HG03558 (cell line): ENCODE measurements around the gene MLH3.

Experiments
- ATAC-seq: cut with Tn5 transposase; IDR thresholded peaks from one replicate; pipeline ENCODE4 v1.9.1; 2021; ENCODE audit warnings: moderate number of reproducible peaks; ENCODE audit not compliant: unreplicated experiment; ENCODE audit errors: extremely low read depth

MLH3 gene

GRCh38 chr14:75040959-75041358, 10.3 kb downstream of the MLH3 start:
- no peak for ATAC-seq

GRCh38 chr14:75040507-75040906, 10.8 kb downstream of the MLH3 start:
- ATAC-seq = no peak

- ATAC-seq = no peak
These were observed 18.3 kb downstream of the MLH3 start for GRCh38 chr14:75032939-75033338.

DNA sequence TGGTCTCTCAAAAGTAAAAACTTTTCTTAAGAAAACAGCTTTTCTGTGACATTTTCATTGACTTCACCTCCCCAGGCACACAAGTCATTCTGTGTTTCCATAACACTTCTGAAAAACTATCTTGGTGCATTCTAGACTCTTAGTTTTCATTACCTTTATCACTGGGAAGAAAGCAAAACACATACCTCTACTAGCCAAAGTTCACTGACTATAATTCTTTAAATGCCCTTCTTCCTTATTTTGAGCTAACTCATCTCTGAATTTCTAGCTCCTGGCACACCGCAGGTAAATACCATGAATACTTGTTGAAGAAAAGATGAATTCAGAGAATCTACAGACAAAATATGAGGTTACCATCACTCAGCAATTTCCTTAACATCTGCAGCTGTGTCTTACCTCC, 21.1 kb downstream of the MLH3 start:
- ATAC-seq = no peak

GRCh38 chr14:75025876-75026275, 25.4 kb downstream of the MLH3 start:
- no peak for ATAC-seq

- no peak for ATAC-seq
These were observed 26.2 kb downstream of the MLH3 start for GRCh38 chr14:75025082-75025481.

GRCh38 chr14:75023108-75023507, 28.2 kb downstream of the MLH3 start:
- no peak for ATAC-seq

DNA sequence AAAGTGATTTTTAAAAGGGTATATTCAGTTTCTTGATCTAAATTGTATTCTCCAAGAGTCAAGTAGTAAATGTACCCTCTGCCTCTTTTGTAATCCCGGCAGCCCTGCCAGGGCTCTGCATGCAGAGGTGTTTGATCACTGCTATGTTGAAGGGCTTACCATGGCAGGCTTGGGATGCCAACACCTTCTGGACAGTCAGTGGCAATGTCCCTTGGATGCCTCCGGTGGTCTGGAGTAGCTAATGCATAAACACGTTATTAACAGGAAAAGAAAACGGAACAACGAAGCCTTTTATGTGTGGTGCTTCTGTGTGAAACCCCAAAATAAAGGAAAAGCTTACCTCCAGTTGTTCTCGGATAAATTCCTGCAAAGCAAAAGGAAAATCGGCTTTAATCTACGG, 28.6 kb downstream of the MLH3 start:
- ATAC-seq = no peak

DNA sequence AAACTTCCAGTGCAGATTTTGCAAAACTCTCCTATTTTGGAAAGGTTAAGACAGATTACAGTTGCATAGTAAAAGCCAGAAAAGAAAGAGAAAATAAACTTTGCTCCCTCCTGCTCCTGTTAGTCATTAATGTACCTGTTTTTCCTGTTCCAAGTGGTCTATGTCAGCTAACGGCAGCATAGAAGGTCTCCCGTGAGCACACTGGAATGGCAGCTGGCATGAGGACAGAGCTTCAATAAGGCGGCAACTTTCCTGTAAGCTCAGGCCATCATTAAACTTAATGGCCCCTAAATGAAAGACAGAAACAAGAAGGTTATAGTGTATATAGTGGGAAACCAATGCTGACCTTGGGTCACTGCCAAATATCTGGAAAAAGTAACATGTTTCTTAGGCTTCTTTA, 32.6 kb downstream of the MLH3 start:
- ATAC-seq = no peak

DNA sequence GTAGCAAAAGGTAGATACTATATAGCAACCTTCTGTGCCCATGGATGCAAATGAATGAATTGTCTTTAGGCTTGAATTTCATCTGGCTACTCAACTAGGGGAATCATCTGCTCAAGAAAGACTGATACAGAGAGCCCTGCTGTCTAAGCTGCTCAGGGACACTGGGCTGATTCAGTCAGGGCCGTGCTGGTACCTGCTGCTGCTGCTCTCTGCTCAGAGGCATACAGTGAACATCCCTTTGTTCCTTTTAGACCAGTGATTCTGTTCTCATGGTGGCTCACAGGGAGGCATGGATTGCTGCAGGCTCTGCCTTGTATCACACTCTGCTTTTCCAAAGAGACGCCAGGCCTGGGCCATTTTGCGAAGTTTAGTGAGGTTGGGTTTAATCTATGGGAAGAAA, 34.5 kb downstream of the MLH3 start:
- ATAC-seq = no peak

- ATAC-seq = no peak
These were observed 35.8 kb downstream of the MLH3 start for GRCh38 chr14:75015496-75015895.

DNA sequence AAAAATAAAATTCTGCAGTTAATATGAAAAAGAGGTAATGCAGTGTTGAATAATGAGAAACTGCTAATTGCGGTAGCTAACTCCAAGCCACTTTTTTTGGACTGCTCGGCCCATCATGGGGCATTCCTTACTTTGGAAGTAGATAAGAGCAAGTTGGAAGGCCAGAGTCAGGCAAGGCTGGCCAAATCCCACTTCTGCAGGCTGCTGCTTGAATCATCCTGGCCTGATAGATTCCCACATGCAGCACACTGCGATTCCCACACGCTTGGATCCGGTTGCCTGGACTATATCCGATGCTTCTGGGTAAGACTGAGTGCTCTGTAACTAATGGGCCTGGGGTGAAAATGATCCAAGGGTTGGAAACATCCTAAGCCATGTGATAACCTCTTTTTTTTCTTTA, 38.0 kb downstream of the MLH3 start:
- no peak for ATAC-seq

GRCh38 chr14:75011356-75011994, 39.8 kb downstream of the MLH3 start:
- ATAC-seq = no peak

GRCh38 chr14:75010472-75011093, 40.7 kb downstream of the MLH3 start:
- no peak for ATAC-seq

GRCh38 chr14:75009176-75009575, 42.1 kb downstream of the MLH3 start:
- no peak for ATAC-seq

DNA sequence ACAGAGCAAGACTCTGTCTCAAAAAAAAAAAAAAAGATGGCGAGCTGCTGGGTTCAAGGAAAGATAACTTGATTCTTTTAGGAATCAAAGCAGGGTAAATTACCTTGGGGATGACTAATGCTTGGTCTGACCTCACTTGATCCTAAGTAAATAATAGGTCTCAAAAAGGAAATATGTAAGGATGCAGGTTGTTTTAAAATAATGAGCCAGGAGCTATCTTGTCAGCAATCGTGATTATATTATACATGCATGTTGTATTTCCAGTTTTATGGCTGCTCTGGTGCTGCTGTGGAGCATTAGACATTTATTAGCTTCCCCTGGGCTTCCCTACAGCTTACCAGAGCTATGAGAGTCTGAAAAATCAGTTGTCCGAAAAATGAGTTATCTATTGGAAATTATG, 45.9 kb downstream of the MLH3 start:
- no peak for ATAC-seq

DNA sequence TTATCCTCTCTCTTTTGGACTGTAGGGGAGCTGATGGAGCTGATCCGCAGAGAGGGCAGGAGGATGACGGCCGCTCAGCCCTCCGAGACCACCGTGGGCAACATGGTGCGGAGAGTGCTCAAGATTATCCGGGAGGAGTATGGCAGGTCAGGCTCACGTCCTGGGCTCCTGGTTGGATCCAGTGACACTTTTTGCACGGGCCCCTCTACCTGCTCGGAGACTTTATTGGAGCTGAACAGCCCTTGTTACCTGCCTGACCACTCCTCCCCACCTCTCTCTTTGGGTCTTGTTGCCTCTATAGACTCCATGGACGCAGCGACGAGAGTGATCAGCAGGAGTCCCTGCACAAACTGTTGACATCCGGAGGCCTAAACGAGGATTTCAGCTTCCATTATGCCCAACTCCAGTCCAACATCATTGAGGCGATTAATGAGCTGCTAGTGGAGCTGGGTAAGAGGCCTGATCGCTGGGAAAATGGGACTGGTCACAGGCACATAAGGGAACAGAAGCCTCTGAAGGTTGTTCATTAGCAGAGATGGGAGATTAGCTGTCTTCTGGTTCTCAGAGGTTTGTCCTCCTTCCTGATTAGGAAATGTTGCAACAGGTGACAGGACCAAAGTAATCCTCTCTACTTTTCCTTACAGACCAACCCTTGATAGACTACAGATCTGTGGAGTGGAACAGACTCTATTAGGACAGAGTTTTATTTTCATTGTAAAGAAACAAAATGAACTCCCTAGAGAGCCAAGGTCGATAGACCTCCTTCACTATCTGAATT, 47.8 kb downstream of the MLH3 start:
- no peak for ATAC-seq

DNA sequence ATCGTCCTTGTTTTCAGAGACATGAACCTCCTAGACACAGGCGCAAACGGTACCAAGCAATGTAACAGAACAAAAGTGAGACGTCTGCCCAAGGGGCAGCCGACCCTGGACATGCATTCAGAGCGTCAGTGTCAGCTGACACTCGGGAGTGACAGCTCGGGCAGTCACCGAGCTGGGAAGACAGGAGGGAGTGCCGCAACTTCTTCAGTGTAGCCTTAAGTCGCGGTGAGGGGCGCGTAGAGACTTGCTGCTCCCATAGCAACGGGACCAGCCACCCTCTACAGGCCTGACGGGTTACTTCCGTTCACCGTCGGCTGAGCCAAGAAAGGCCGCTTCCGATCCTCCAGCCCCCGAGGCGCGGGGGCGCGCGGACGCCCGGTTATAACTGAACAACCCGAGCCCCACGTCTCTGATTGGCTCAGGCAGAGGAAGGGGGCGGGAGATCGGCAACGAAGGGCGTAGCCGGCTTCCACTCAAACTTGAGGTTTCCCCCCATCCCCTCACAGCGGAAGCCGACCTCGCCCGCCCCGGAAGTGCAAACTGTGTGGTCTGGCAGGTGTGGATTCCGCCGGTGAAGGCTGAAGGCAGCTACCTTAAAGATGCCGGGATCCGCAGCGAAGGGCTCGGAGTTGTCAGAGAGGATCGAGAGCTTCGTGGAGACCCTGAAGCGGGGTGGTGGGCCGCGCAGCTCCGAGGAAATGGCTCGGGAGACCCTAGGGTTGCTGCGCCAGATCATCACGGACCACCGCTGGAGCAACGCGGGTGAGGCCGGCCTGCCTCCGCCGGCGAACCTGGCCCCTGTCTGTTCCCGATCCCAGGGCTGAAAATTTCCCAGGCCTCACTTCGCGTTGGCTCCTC, 48.6 kb downstream of the MLH3 start, which contains the start of gene EIF2B2:
TSS of gene EIF2B2 (plus strand) at position 530 of the 858 bp plus-strand sequence. CDS start at position 600, 70 bp downstream.
- peak; percentile 93 for ATAC-seq

- no peak for ATAC-seq
These were observed 49.4 kb downstream of the MLH3 start for GRCh38 chr14:75001899-75002298.

DNA sequence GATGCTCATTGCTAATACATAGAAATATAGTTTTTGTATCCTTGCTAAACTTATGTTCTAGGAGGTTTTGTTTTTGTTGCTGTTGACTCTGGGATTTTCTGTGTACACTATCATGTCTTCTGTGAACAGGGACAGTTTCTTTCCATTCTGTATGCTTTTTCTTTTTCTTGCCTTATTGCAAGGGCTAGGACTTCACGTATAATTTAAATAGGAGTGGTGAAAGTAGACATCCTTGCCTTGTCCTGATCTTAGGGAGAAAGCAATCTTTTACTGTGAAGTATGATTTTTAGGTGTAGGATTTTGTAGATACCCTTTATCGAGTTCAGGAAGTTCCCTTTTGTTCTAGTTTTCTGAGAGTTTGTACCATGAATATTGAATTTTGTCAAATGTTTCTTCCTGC, 50.0 kb downstream of the MLH3 start:
- no peak for ATAC-seq
